ENCODE data around the gene ARHGEF39.

ARHGEF39 gene

DNA sequence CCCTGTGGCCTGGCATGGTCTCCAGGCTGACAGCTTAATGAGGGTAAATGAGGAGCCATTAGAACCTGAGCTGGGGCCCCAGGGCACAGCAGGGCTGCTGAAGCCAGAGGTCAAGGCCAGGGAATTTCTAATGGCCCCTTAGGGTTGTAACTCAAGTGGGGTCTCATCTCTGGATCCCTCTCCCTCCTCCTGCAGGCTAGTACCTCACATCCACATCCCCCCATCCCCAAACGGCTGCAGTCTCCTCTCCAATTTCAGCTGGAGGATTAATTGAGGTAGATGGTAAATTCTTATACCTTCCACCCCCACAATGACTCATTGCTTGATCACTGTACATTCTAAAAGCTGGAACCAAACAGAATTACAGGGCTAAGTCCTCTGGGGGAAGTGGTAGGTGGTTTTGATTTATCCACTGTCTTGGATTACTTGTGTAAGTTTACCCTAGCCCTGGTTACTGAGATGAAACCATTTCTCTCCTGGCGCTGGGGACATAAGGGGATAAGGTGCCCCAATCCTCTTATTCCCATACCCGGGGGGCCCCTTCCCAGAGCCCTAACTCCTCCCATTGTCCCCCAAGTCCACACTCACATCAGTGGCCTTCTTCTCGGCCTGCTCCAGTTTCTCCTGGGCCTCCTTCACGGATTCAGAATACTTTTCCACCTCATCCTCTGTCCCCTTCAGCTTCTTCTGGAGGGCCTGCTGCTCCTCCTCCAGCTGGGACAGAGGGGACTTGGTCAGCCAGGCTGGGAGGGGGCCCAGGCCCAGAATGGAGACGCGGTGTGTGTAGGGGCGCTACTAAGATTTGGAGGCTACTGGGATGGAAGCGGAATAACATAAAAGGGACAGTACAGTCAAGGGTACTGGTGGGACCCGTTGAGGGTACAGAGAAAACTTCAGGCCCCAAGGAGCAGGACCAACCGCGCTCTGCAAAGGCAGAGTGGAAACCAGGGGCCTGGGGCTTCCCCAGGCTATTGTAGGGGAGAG, 23.9 kb upstream of the ARHGEF39 start:
- DNase-seq (ENCODE audit: low read depth in 1 of 2, low spot score in 1 of 2): no peak
- H3K27ac ChIP-seq (replicated peaks): no peak overlapping the region
- TF ChIP-seq POLR2AphosphoS5 (IDR thresholded peaks at IDR 0.05; ENCODE audit: low read depth) (no peak), GABPA (IDR thresholded peaks at IDR 0.05; ENCODE audit: low read depth) (no peak), SPI1 (IDR thresholded peaks at IDR 0.05; ENCODE audit: borderline replicate concordance, low read depth) (no peak)
- TF ChIP-seq, protein P1, sequence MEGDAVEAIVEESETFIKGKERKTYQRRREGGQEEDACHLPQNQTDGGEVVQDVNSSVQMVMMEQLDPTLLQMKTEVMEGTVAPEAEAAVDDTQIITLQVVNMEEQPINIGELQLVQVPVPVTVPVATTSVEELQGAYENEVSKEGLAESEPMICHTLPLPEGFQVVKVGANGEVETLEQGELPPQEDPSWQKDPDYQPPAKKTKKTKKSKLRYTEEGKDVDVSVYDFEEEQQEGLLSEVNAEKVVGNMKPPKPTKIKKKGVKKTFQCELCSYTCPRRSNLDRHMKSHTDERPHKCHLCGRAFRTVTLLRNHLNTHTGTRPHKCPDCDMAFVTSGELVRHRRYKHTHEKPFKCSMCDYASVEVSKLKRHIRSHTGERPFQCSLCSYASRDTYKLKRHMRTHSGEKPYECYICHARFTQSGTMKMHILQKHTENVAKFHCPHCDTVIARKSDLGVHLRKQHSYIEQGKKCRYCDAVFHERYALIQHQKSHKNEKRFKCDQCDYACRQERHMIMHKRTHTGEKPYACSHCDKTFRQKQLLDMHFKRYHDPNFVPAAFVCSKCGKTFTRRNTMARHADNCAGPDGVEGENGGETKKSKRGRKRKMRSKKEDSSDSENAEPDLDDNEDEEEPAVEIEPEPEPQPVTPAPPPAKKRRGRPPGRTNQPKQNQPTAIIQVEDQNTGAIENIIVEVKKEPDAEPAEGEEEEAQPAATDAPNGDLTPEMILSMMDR (IDR thresholded peaks at IDR 0.05; ENCODE audit: insufficient read depth, low read length): no peak
- TF ChIP-seq, protein P2, sequence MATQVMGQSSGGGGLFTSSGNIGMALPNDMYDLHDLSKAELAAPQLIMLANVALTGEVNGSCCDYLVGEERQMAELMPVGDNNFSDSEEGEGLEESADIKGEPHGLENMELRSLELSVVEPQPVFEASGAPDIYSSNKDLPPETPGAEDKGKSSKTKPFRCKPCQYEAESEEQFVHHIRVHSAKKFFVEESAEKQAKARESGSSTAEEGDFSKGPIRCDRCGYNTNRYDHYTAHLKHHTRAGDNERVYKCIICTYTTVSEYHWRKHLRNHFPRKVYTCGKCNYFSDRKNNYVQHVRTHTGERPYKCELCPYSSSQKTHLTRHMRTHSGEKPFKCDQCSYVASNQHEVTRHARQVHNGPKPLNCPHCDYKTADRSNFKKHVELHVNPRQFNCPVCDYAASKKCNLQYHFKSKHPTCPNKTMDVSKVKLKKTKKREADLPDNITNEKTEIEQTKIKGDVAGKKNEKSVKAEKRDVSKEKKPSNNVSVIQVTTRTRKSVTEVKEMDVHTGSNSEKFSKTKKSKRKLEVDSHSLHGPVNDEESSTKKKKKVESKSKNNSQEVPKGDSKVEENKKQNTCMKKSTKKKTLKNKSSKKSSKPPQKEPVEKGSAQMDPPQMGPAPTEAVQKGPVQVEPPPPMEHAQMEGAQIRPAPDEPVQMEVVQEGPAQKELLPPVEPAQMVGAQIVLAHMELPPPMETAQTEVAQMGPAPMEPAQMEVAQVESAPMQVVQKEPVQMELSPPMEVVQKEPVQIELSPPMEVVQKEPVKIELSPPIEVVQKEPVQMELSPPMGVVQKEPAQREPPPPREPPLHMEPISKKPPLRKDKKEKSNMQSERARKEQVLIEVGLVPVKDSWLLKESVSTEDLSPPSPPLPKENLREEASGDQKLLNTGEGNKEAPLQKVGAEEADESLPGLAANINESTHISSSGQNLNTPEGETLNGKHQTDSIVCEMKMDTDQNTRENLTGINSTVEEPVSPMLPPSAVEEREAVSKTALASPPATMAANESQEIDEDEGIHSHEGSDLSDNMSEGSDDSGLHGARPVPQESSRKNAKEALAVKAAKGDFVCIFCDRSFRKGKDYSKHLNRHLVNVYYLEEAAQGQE (IDR thresholded peaks at IDR 0.05; ENCODE audit: insufficient replicate concordance, low read depth): no peak
- H3K27me3 ChIP-seq (ENCODE audit: insufficient read depth, poor library complexity, severe bottlenecking): no peaks in the 10 kb centered on the region
- H3K4me3 ChIP-seq (replicated peaks; ENCODE audit: insufficient read depth, low read length): no peak overlapping the region

DNA sequence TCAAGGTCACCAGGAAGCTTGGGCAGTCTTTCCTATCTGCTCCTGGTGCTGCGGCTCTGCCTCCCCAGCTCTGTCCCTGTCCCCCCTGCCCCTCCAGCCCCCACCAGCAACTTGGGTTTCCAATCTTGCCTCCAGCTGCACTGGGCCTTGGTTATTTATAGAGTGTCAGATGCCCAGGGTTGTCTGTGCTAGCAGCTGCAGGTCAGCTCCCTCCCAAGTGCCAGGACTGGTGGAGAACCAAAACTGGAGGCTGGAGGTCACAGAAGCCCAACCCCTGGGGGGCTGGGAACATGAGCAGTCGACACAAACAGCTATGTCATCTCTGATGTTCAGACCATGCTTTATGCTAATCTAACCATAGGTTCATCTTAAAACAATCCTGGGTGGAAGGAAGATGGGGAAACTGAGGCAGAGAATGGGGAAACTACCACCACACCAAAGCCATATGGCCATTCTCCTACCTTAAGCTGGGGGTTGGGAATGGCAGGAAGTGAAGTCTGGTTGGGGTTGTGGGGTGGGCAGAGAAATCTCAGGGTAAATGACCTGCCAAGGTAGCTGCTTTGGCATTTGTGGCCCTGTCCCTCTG, 23.1 kb upstream of the ARHGEF39 start:
- Histone ChIP-seq H3K4me3 (replicated peaks; ENCODE audit: insufficient read depth, low read length) (no peak overlapping the region), H3K27ac (replicated peaks) (no peak overlapping the region), H3K27me3 (ENCODE audit: insufficient read depth, poor library complexity, severe bottlenecking) (no peaks in the 10 kb centered on the region)
- no peak for DNase-seq (ENCODE audit: low read depth in 1 of 2, low spot score in 1 of 2)
- no peak for TF ChIP-seq SPI1 (IDR thresholded peaks at IDR 0.05; ENCODE audit: borderline replicate concordance, low read depth)
- TF ChIP-seq, protein P2 (IDR thresholded peaks at IDR 0.05; ENCODE audit: insufficient replicate concordance, low read depth): no peak
- TF ChIP-seq POLR2AphosphoS5 (IDR thresholded peaks at IDR 0.05; ENCODE audit: low read depth): no peak

GRCh38 chr9:35687306-35687705, 22.3 kb upstream of the ARHGEF39 start:
- H3K4me3 ChIP-seq (replicated peaks; ENCODE audit: insufficient read depth, low read length): no peak overlapping the region
- no peak overlapping the region for H3K27ac ChIP-seq (replicated peaks)

More at GRCh38 chr9:35687306-35687705, 22.3 kb upstream of the ARHGEF39 start:
- no peaks in the 10 kb centered on the region for H3K27me3 ChIP-seq (ENCODE audit: insufficient read depth, poor library complexity, severe bottlenecking)
- DNase-seq (ENCODE audit: low read depth in 1 of 2, low spot score in 1 of 2): no peak
- TF ChIP-seq, protein P1 (IDR thresholded peaks at IDR 0.05; ENCODE audit: insufficient read depth, low read length): no peak
- TF ChIP-seq POLR2AphosphoS5 (IDR thresholded peaks at IDR 0.05; ENCODE audit: low read depth) (no peak), GABPA (IDR thresholded peaks at IDR 0.05; ENCODE audit: low read depth) (no peak)
- TF ChIP-seq, protein P2 (IDR thresholded peaks at IDR 0.05; ENCODE audit: insufficient replicate concordance, low read depth): no peak
